ENCODE results near the gene ACTR8. TPM values are rescaled to one million over a fixed set of nuclear protein-coding genes. Genes with fewer than 3 reads are reported as not detected.

The ACTR8 gene
- total and polyA plus RNA-seq, 2 of the 13 experiments (the other 11 are each of a cell fraction or from before 2014, with no cell fraction given), result 15.5 to 29.0 TPM

GRCh38 chr3:53891497-53892285 lies 9.7 kb upstream of the ACTR8 start, which contains the start of gene SELENOK (continued):
- TF ChIP-seq HBP1 (CRISPR knock-in tag; IDR thresholded peaks at IDR 0.05; ENCODE audit: low read depth), result no peak
- no peak for TF ChIP-seq ELK4 (CRISPR knock-in tag; IDR thresholded peaks at IDR 0.05; ENCODE audit: borderline replicate concordance)
- no peak for TF ChIP-seq ZNF629 (CRISPR knock-in tag; conservative IDR thresholded peaks at IDR 0.05)
- no peak for TF ChIP-seq TRIM24 (CRISPR knock-in tag; IDR thresholded peaks at IDR 0.05)
- peak; percentile 94 for TF ChIP-seq ZBTB40 (IDR thresholded peaks at IDR 0.05)
- peak; percentile 92 for TF ChIP-seq ZBTB40 (CRISPR knock-in tag; IDR thresholded peaks at IDR 0.05)
- TF ChIP-seq TIGD3 (CRISPR knock-in tag; IDR thresholded peaks at IDR 0.05; ENCODE audit: borderline replicate concordance), result peak; percentile 73; the same call in 1 of the 2 replicates
- TF ChIP-seq SOX6 (IDR thresholded peaks at IDR 0.05), result no peak
- TF ChIP-seq SOX6 (CRISPR knock-in tag; IDR thresholded peaks at IDR 0.05), result peak; percentile 63
- no peak; the same call in 1 of the 2 replicates for TF ChIP-seq ZNF773 (CRISPR knock-in tag; IDR thresholded peaks at IDR 0.05; ENCODE audit: borderline replicate concordance)
- TF ChIP-seq PBX2 (CRISPR knock-in tag; IDR thresholded peaks at IDR 0.05), result no peak
- TF ChIP-seq TCF12 (IDR thresholded peaks at IDR 0.05), result no peak
- TF ChIP-seq TCF12 (CRISPR knock-in tag; IDR thresholded peaks at IDR 0.05), result no peak
- TF ChIP-seq ZNF570 (CRISPR knock-in tag; IDR thresholded peaks at IDR 0.05; ENCODE audit: borderline replicate concordance), result no peak
- no peak for TF ChIP-seq ZNF143 (CRISPR knock-in tag; IDR thresholded peaks at IDR 0.05)

Measured in HepG2 (cell line).